Mesenchymal stem cell (in vitro differentiated cells and primary cell): ENCODE measurements around the gene SPSB1.

Source experiments
- DNase-seq: peaks from one replicate; pipeline ENCODE4 v3.0.0-alpha.2; 2013
- H2AFZ ChIP-seq: one replicate; pipeline ENCODE4 v1.6.1; 2013; ENCODE audit warnings: low read depth, mild to moderate bottlenecking, control low read depth, inconsistent platforms, low read length, moderate library complexity
- H2AK5ac ChIP-seq: 2 replicates; pipeline ENCODE4 v1.6.1; 2013; ENCODE audit warnings: low read length, moderate library complexity, mild to moderate bottlenecking, inconsistent platforms; ENCODE audit not compliant: severe bottlenecking
- H2BK120ac ChIP-seq: one replicate; pipeline ENCODE4 v1.6.1; 2013; ENCODE audit warnings: low read depth, mild to moderate bottlenecking, inconsistent platforms, low read length, moderate library complexity
- H2BK12ac ChIP-seq, 2 experiments: one replicate each; pipeline ENCODE4 v1.6.1; 2013; ENCODE audit warnings: inconsistent platforms in 2 of 2, low read length in 2 of 2, mild to moderate bottlenecking in 2 of 2, moderate library complexity in 2 of 2, control low read depth in 1 of 2
- H2BK15ac ChIP-seq: one replicate; pipeline ENCODE4 v1.6.1; 2013; ENCODE audit warnings: mild to moderate bottlenecking, low read depth, inconsistent platforms; ENCODE audit not compliant: poor library complexity, severe bottlenecking
- H2BK5ac ChIP-seq: 2 replicates; pipeline ENCODE4 v1.6.1; 2013; ENCODE audit warnings: low read depth, mild to moderate bottlenecking, low read length, control low read depth, inconsistent platforms; ENCODE audit not compliant: poor library complexity, severe bottlenecking
- H3K14ac ChIP-seq, 2 experiments: one replicate each; pipeline ENCODE4 v1.6.1; 2013; ENCODE audit warnings: inconsistent platforms in 2 of 2, low read length in 2 of 2, control low read depth in 1 of 2, mild to moderate bottlenecking in 1 of 2, moderate library complexity in 1 of 2
- H3K18ac ChIP-seq, 2 experiments: one replicate each; pipeline ENCODE4 v1.6.1; 2013; ENCODE audit warnings: inconsistent platforms in 2 of 2, low read length in 2 of 2, control low read depth in 1 of 2, low read depth in 1 of 2, mild to moderate bottlenecking in 1 of 2
- H3K23ac ChIP-seq, 2 experiments: one replicate each; pipeline ENCODE4 v1.6.1; 2013; ENCODE audit warnings: inconsistent platforms in 2 of 2, low read length in 2 of 2, mild to moderate bottlenecking in 2 of 2, moderate library complexity in 2 of 2, control low read depth in 1 of 2
- H3K27ac ChIP-seq: 2 replicates; pipeline ENCODE4 v1.5.1; 2013; ENCODE audit warnings: mild to moderate bottlenecking, moderate library complexity, low read length, control low read depth, inconsistent platforms; ENCODE audit not compliant: poor library complexity, severe bottlenecking
- H3K27me3 ChIP-seq, 2 experiments: 2 replicates each; pipeline versions ENCODE4 v1.6.1 to v1.7.0; 2013; ENCODE audit warnings: low read length in 2 of 2, mild to moderate bottlenecking in 2 of 2, moderate library complexity in 2 of 2, control low read depth in 1 of 2, inconsistent platforms in 1 of 2; ENCODE audit not compliant: control insufficient read depth in 1 of 2, insufficient read depth in 1 of 2
- H3K36me3 ChIP-seq, 2 experiments: 2 replicates each; pipeline versions ENCODE4 v1.6.1 to v1.7.0; 2013; ENCODE audit warnings: low read length in 2 of 2, control low read depth in 1 of 2, inconsistent platforms in 1 of 2, low read depth in 1 of 2, mild to moderate bottlenecking in 1 of 2; ENCODE audit not compliant: insufficient read depth in 2 of 2, control insufficient read depth in 1 of 2
- H3K4ac ChIP-seq, 2 experiments: one replicate each; pipeline ENCODE4 v1.6.1; 2013; ENCODE audit warnings: inconsistent platforms in 2 of 2, low read length in 2 of 2, mild to moderate bottlenecking in 2 of 2, moderate library complexity in 2 of 2, control low read depth in 1 of 2, low read depth in 1 of 2
- H3K4me1 ChIP-seq: 2 replicates; pipeline ENCODE4 v1.6.1; 2013; ENCODE audit warnings: low read depth, low read length, control low read depth; ENCODE audit not compliant: control insufficient read depth, insufficient read depth
- H3K4me2 ChIP-seq: 2 replicates; pipeline ENCODE4 v1.6.1; 2013; ENCODE audit warnings: low read length, mild to moderate bottlenecking, inconsistent platforms; ENCODE audit not compliant: poor library complexity, severe bottlenecking
- H3K4me3 ChIP-seq, 2 experiments: 2 replicates each; pipeline versions ENCODE4 v1.5.1 to v1.7.0; 2013; ENCODE audit warnings: low read length in 2 of 2, mild to moderate bottlenecking in 2 of 2, control low read depth in 1 of 2, low read depth in 1 of 2; ENCODE audit not compliant: insufficient read depth in 1 of 2
- H3K79me1 ChIP-seq: replicated peaks from 2 replicates; pipeline ENCODE4 v1.6.1; 2013; ENCODE audit warnings: mild to moderate bottlenecking, control low read depth, low read length, inconsistent platforms; ENCODE audit not compliant: poor library complexity, severe bottlenecking
- H3K9ac ChIP-seq: 2 replicates; pipeline ENCODE4 v1.7.0; 2013; ENCODE audit warnings: mild to moderate bottlenecking, low read length, moderate library complexity
- H3K9me3 ChIP-seq: 2 replicates; pipeline ENCODE4 v1.7.0; 2013; ENCODE audit warnings: mild to moderate bottlenecking, low read length; ENCODE audit not compliant: control insufficient read depth
- H4K8ac ChIP-seq: one replicate; pipeline ENCODE4 v1.6.1; 2013; ENCODE audit warnings: inconsistent platforms, mild to moderate bottlenecking, low read length, moderate library complexity
- H4K91ac ChIP-seq: one replicate; pipeline ENCODE4 v1.6.1; 2013; ENCODE audit warnings: mild to moderate bottlenecking, low read length, inconsistent platforms
- WGBS: methylation state at CpG from one replicate; pipeline ENCODE4 v1.1.7; 2013; ENCODE audit warnings: mixed read lengths; 5-methylcytosine and 5-hydroxymethylcytosine counted together

SPSB1 gene

DNA sequence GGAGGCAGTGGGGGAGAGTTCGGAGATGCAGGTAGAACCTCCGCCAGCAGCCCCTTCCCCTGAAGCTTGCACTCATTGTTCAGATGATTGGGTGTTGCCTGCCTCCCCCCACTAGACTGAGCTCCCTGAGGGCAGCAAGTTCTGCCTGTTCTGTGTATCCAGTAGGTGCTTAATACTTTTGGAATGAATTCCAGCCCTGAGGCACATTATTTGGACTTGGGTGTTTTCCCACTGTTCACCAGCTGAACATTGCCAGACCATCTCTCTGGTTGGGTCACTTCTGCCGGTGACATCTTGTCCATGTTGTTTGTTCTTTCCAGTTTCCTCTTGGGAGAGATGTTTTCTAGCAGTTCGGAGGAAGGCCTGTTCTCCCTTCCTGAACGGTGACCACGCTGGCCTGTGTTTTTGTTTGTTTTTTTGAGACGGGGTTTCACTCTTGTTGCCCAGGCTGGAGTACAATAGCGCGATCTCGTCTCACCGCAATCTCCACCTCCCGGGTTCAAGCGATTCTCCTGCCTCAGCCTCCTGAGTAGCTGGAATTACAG lies 48.7 kb downstream of the SPSB1 start:
- Histone ChIP-seq H3K14ac (no peak overlapping the region), H4K91ac (no peak overlapping the region), H3K4me1 (peaks cover 52% of the 10 kb centered on the region), H3K9ac (no peak overlapping the region), H3K27ac (no peak overlapping the region), H3K18ac (no peak overlapping the region), H3K4me3 (no peak overlapping the region), H3K79me1 (peaks cover 27% of the 10 kb centered on the region), H2BK5ac (no peak overlapping the region), H3K36me3 (peaks cover 42 to 46% of the 10 kb centered on the region in 2 experiments), H2BK15ac (no peak overlapping the region), H3K4me2 (no peak overlapping the region), H3K23ac (no peak overlapping the region), H2BK120ac (no peak overlapping the region), H2AK5ac (no peak overlapping the region), H3K9me3 (no peaks in the 10 kb centered on the region), H4K8ac (no peak overlapping the region), H2AFZ (no peak overlapping the region), H2BK12ac (no peak overlapping the region), H3K27me3 (no peaks in the 10 kb centered on the region), H3K4ac (no peak overlapping the region)
- DNase-seq = no peak
- WGBS = 93% methylated on average over 10 of the region's 13 CpGs

DNA sequence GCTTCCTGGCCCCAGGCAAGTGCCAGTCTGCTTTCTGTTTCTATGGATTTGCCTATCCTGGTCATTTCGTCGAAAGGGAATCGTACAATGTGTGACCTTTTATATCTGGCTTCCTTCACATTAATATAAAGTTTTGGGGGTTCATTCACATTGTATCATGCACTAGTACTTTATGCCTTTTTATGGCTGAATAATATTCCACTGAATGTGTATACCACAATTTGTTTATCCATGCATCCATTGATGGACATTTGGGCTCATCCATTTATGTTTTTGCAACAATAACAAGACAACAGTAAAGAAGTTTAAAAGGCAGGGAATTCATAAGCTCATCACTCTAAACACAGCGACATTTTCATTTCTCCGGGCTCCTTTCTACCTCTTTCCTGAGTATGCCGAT lies 50.6 kb downstream of the SPSB1 start:
- H3K9ac ChIP-seq = no peak overlapping the region
- H3K27me3 ChIP-seq = no peaks in the 10 kb centered on the region
- no peak overlapping the region for H2BK15ac ChIP-seq
- DNase-seq = no peak
- H3K9me3 ChIP-seq = no peaks in the 10 kb centered on the region
- no peak overlapping the region for H2AK5ac ChIP-seq
- no peak overlapping the region for H2BK12ac ChIP-seq
- H3K79me1 ChIP-seq = peaks cover 27% of the 10 kb centered on the region
- H2AFZ ChIP-seq = no peak overlapping the region
- no peak overlapping the region for H3K14ac ChIP-seq
- 98% methylated on average over 3 of the region's 6 CpGs for WGBS
- H3K4me2 ChIP-seq = no peak overlapping the region
- H2BK120ac ChIP-seq = no peak overlapping the region
- H3K4ac ChIP-seq = no peak overlapping the region
- peaks cover 46% of the 10 kb centered on the region for H3K4me1 ChIP-seq
- H3K23ac ChIP-seq = no peak overlapping the region
- no peak overlapping the region for H3K4me3 ChIP-seq
- no peak overlapping the region for H3K18ac ChIP-seq
- H3K36me3 ChIP-seq = peaks cover 29% of the 10 kb centered on the region in 2 experiments
- no peak overlapping the region for H4K91ac ChIP-seq
- no peak overlapping the region for H2BK5ac ChIP-seq
- no peak overlapping the region for H4K8ac ChIP-seq
- H3K27ac ChIP-seq = no peak overlapping the region

DNA sequence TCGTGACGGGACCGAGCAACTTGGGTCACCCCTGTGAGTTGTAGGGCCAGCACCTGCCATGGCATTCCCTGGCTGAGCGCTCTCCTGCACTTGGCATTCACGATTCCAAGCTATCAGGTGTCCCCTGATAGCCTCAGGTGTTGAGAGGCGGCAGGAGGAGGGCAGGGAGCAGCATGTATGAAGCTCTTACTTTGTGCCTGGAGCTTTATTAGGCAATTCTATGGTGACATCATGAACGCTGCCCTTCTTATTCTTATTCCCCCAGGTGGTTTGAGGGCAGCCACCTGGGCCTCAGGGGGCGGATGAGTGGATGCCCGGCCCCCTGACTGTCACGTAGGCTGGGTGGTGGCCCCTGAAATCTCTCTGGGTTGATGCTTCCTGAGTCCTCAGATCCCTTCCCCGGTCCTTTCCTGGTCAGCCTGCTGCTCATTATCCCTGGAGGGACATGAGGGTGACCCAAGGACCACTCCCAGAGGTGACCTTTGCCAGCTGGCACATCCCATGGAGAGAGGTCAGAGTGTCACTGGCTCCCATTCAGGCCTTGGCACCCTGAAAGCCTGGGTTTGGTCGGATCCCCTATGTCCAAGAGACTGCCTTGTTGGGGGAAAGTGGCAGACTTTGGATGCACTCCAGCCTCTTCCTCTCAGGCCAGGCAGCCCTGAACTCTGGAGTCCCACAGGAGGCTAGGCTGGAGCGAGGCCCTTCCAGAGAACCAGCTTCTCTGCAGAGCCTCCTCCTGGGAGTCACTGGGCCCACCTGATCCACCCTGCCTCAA lies 51.9 kb downstream of the SPSB1 start:
- Histone ChIP-seq H3K79me1 (peaks cover 35% of the 10 kb centered on the region), H3K9me3 (no peaks in the 10 kb centered on the region), H3K23ac (peak overlapping the region in 1 of 2 experiments; percentile 23), H3K4ac (no peak overlapping the region), H3K18ac (no peak overlapping the region), H3K27me3 (no peaks in the 10 kb centered on the region), H3K4me3 (no peak overlapping the region), H3K27ac (no peak overlapping the region), H2BK12ac (peak overlapping the region in 1 of 2 experiments; percentile 3), H2BK5ac (no peak overlapping the region), H3K14ac (no peak overlapping the region), H2BK15ac (no peak overlapping the region), H3K36me3 (peaks cover 32 to 37% of the 10 kb centered on the region in 2 experiments), H4K8ac (no peak overlapping the region), H3K4me1 (peaks cover 43% of the 10 kb centered on the region), H2BK120ac (no peak overlapping the region), H4K91ac (no peak overlapping the region), H3K9ac (no peak overlapping the region), H3K4me2 (no peak overlapping the region), H2AFZ (no peak overlapping the region), H2AK5ac (no peak overlapping the region)
- WGBS = 96% methylated on average over 13 of the region's 13 CpGs
- no peak for DNase-seq

DNA sequence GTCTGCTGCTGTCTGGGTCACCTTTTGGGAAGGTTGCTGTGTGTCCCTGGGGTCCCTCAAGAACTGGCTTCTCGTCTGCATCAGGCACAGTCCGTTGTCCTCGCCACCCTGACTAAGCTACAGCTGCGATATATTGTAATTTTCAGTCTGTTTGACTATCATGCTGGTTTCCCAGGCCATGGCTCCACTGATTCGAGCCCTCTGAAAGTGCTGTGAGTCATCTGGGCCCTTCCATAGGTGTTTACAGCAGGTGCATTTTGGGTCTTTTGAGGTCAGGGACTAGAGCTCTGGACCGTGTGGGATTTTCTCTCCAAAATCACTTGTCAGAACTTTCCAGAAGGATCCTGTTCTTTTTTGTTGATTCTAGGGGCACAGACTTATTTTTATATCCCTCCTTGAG lies 52.8 kb downstream of the SPSB1 start:
- Histone ChIP-seq H3K4me2 (no peak overlapping the region), H4K91ac (no peak overlapping the region), H3K27ac (no peak overlapping the region), H3K4me3 (no peak overlapping the region), H2BK12ac (no peak overlapping the region), H3K27me3 (no peaks in the 10 kb centered on the region), H3K14ac (no peak overlapping the region), H2BK120ac (no peak overlapping the region), H2BK5ac (no peak overlapping the region), H3K23ac (no peak overlapping the region), H3K79me1 (peaks cover 33% of the 10 kb centered on the region), H2BK15ac (no peak overlapping the region), H2AK5ac (no peak overlapping the region), H3K4me1 (peaks cover 42% of the 10 kb centered on the region), H3K9ac (no peak overlapping the region), H3K36me3 (peaks cover 40 to 43% of the 10 kb centered on the region in 2 experiments), H2AFZ (no peak overlapping the region), H3K18ac (no peak overlapping the region), H4K8ac (no peak overlapping the region), H3K9me3 (no peaks in the 10 kb centered on the region), H3K4ac (no peak overlapping the region)
- DNase-seq = no peak
- WGBS = 87% methylated on average over 5 of the region's 6 CpGs
